Loucy (cell line): Measurements from ENCODE around the gene URI1.

Source experiments
- H2AFZ ChIP-seq: fragments of 200-600 bp; sonication (generic); 2 replicates; pipeline ENCODE4 v1.6.0; 2016; ENCODE audit warnings: antibody characterized with exemption, mild to moderate bottlenecking, low read length, moderate library complexity
- H3F3A ChIP-seq: fragments of 200-600 bp; 2 replicates; pipeline ENCODE4 v1.6.0; 2016; ENCODE audit warnings: antibody characterized with exemption, low read depth, mild to moderate bottlenecking
- H3K27me3 ChIP-seq: fragments of 200-600 bp; sonication (generic); 2 replicates; pipeline ENCODE4 v1.6.1; 2014; ENCODE audit warnings: low read length, mild to moderate bottlenecking; ENCODE audit not compliant: insufficient read depth, poor library complexity, severe bottlenecking
- H3K36me3 ChIP-seq: fragments of 200-600 bp; sonication (generic); 2 replicates; pipeline ENCODE4 v1.6.1; 2016; ENCODE audit warnings: low read length; ENCODE audit not compliant: insufficient read depth
- H3K4me1 ChIP-seq: fragments of 200-600 bp; sonication (generic); 2 replicates; pipeline ENCODE4 v1.5.1; 2014; ENCODE audit warnings: low read length, mild to moderate bottlenecking; ENCODE audit not compliant: insufficient read depth, poor library complexity, severe bottlenecking
- H3K4me2 ChIP-seq: fragments of 200-600 bp; sonication (generic); 2 replicates; pipeline ENCODE4 v1.6.0; 2014; ENCODE audit warnings: antibody characterized with exemption, low read length, low read depth, mild to moderate bottlenecking; ENCODE audit not compliant: poor library complexity, severe bottlenecking
- H3K4me3 ChIP-seq: fragments of 200-600 bp; sonication (generic); 2 replicates; pipeline ENCODE4 v1.5.1; 2014; ENCODE audit warnings: low read length, mild to moderate bottlenecking, mixed read lengths; ENCODE audit not compliant: poor library complexity, severe bottlenecking
- H3K79me2 ChIP-seq: fragments of 200-600 bp; sonication (generic); 2 replicates; pipeline ENCODE4 v1.6.1; 2014; ENCODE audit warnings: low read length; ENCODE audit not compliant: insufficient read depth
- H3K9ac ChIP-seq: fragments of 200-600 bp; sonication (generic); 2 replicates; pipeline ENCODE4 v1.6.0; 2014; ENCODE audit warnings: mild to moderate bottlenecking, low read depth, low read length, moderate library complexity; ENCODE audit not compliant: poor library complexity, severe bottlenecking
- H3K9me2 ChIP-seq: fragments of 200-600 bp; sonication (generic); replicated peaks from 2 replicates; pipeline ENCODE4 v1.6.1; 2016; ENCODE audit warnings: low read depth, low read length, mixed read lengths
- H3K9me3 ChIP-seq: fragments of 200-600 bp; sonication (generic); 2 replicates; pipeline ENCODE4 v1.6.1; 2014; ENCODE audit warnings: mild to moderate bottlenecking, antibody characterized with exemption, low read length, low read depth; ENCODE audit not compliant: insufficient read depth
- H4K20me1 ChIP-seq: fragments of 200-600 bp; sonication (generic); 2 replicates; pipeline ENCODE4 v1.6.0; 2014; ENCODE audit warnings: antibody characterized with exemption, low read length, mild to moderate bottlenecking; ENCODE audit not compliant: insufficient read depth, poor library complexity, severe bottlenecking
- CTCF ChIP-seq: fragments of 200-600 bp; sonication (generic); conservative IDR thresholded peaks from 2 replicates; pipeline ENCODE4 v1.5.1; 2014; ENCODE audit warnings: mild to moderate bottlenecking, antibody characterized with exemption, low read length
- EZH2phosphoT487 ChIP-seq: fragments of 200-600 bp; IDR thresholded peaks from 2 replicates; pipeline ENCODE4 v1.6.1; 2018; ENCODE audit warnings: antibody characterized with exemption, mild to moderate bottlenecking, moderate library complexity, borderline replicate concordance

Gene URI1

GRCh38 chr19:30059741-30060457 is 117.9 kb downstream of the URI1 start:
- TF ChIP-seq EZH2phosphoT487 (no peak), CTCF (no peak)
- no peak overlapping the region for H2AFZ ChIP-seq
- no peaks in the 10 kb centered on the region for H3K27me3 ChIP-seq
- no peaks in the 10 kb centered on the region for H3K4me1 ChIP-seq
- H4K20me1 ChIP-seq = no peaks in the 10 kb centered on the region
- no peak overlapping the region for H3K4me2 ChIP-seq
- H3K9me2 ChIP-seq = no peaks in the 10 kb centered on the region
- no peaks in the 10 kb centered on the region for H3K79me2 ChIP-seq
- no peak overlapping the region for H3K9ac ChIP-seq
- H3K36me3 ChIP-seq = no peaks in the 10 kb centered on the region
- H3K9me3 ChIP-seq = no peaks in the 10 kb centered on the region
- no peak overlapping the region for H3K4me3 ChIP-seq
- H3F3A ChIP-seq = no peaks in the 10 kb centered on the region

GRCh38 chr19:30060531-30061222 is 118.6 kb downstream of the URI1 start:
- no peaks in the 10 kb centered on the region for H3K9me2 ChIP-seq
- H3K4me2 ChIP-seq = no peak overlapping the region
- no peaks in the 10 kb centered on the region for H3K9me3 ChIP-seq
- H3K4me3 ChIP-seq = no peak overlapping the region
- no peak overlapping the region for H2AFZ ChIP-seq
- H4K20me1 ChIP-seq = no peaks in the 10 kb centered on the region
- no peaks in the 10 kb centered on the region for H3K36me3 ChIP-seq
- H3K27me3 ChIP-seq = no peaks in the 10 kb centered on the region
- no peaks in the 10 kb centered on the region for H3F3A ChIP-seq
- no peak for TF ChIP-seq EZH2phosphoT487
- TF ChIP-seq CTCF = no peak
- no peak overlapping the region for H3K9ac ChIP-seq
- H3K4me1 ChIP-seq = no peaks in the 10 kb centered on the region
- H3K79me2 ChIP-seq = no peaks in the 10 kb centered on the region

DNA sequence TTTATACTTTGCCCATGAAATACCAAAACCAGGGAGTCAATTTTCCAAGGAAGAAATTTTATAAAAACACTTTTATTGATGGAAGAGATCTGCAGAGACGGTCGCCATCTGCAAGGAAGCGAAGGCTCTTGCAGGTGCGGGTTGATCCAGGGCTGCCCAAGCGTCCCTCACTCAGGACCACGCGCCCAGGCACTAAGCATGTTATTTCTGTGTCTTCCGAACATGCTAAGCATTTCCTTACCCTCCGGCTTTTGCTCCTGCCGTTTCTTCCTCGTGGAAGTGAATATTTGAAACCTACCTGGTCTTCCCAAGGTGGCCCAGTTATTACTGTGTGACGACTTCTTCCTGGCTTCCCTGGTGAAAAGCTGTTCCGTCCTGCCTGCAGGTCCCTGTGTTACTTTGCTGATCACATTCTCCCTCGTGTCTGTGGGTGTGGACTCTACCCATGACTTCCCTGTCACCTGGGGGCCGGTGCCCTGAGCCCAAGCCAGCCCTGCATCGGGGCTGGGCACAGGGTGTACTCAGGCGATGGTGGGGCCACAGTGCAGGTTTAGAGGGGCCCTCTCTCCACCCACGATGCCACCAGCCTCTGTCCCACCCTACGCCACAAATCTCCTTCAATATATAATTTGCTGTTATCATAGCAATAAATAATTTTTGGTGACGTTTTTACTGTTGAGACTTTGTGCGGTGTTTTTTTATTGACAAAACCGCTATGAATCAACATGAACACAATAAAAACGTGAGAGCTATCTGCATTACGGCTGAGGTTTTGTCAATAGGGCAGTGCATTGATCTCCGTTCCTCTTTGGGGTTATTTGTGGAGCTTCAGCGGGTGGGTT is 119.4 kb downstream of the URI1 start:
- no peak overlapping the region for H2AFZ ChIP-seq
- no peak overlapping the region for H3K9ac ChIP-seq
- no peaks in the 10 kb centered on the region for H3K9me3 ChIP-seq
- no peak overlapping the region for H3K4me2 ChIP-seq
- H3K27me3 ChIP-seq = no peaks in the 10 kb centered on the region
- H3K4me1 ChIP-seq = peaks cover under 1% of the 10 kb centered on the region
- H3F3A ChIP-seq = no peaks in the 10 kb centered on the region
- no peaks in the 10 kb centered on the region for H4K20me1 ChIP-seq
- H3K9me2 ChIP-seq = no peaks in the 10 kb centered on the region
- TF ChIP-seq EZH2phosphoT487 (no peak), CTCF (no peak)
- H3K36me3 ChIP-seq = no peaks in the 10 kb centered on the region
- H3K79me2 ChIP-seq = no peaks in the 10 kb centered on the region
- H3K4me3 ChIP-seq = no peak overlapping the region
